ENCODE measurements around the gene TPSAB1.

The TPSAB1 gene

GRCh38 chr16:1199347-1200013 lies 41.0 kb upstream of the TPSAB1 start:
- no peak for TF ChIP-seq SNAI2 (CRISPR knock-in tag; IDR thresholded peaks at IDR 0.05)
- no peak for TF ChIP-seq CREB5 (CRISPR knock-in tag; IDR thresholded peaks at IDR 0.05; ENCODE audit: low read depth)
- no peak for TF ChIP-seq ZNF565 (CRISPR knock-in tag; conservative IDR thresholded peaks at IDR 0.05; ENCODE audit: low read depth)
- no peak for TF ChIP-seq CSDC2 (CRISPR knock-in tag; IDR thresholded peaks at IDR 0.05)
- no peak for TF ChIP-seq TOX (CRISPR knock-in tag; IDR thresholded peaks at IDR 0.05; ENCODE audit: borderline replicate concordance)
- no peak for TF ChIP-seq BACH2 (CRISPR knock-in tag; IDR thresholded peaks at IDR 0.05; ENCODE audit: borderline replicate concordance)
- no peak for TF ChIP-seq CSRNP3 (CRISPR knock-in tag; IDR thresholded peaks at IDR 0.05)
- TF ChIP-seq ISL1 (CRISPR knock-in tag; IDR thresholded peaks at IDR 0.05) = no peak
- TF ChIP-seq ESRRG (CRISPR knock-in tag; IDR thresholded peaks at IDR 0.05) = no peak
- TF ChIP-seq POU6F1 (CRISPR knock-in tag; IDR thresholded peaks at IDR 0.05; ENCODE audit: borderline replicate concordance, low read depth) = no peak
- TF ChIP-seq OSR1 (CRISPR knock-in tag; IDR thresholded peaks at IDR 0.05) = no peak
- no peak for TF ChIP-seq ZNF8 (CRISPR knock-in tag; IDR thresholded peaks at IDR 0.05)
- TF ChIP-seq ZFP30 (CRISPR knock-in tag; IDR thresholded peaks at IDR 0.05) = no peak
- no peak for TF ChIP-seq PATZ1 (CRISPR knock-in tag; IDR thresholded peaks at IDR 0.05; ENCODE audit: borderline replicate concordance)
- no peak for TF ChIP-seq ZNF70 (CRISPR knock-in tag; IDR thresholded peaks at IDR 0.05)
- TF ChIP-seq ARNTL (CRISPR knock-in tag; IDR thresholded peaks at IDR 0.05; ENCODE audit: borderline replicate concordance, low read depth) = no peak
- TF ChIP-seq ZFP3 (CRISPR knock-in tag; IDR thresholded peaks at IDR 0.05) = no peak
- no peak for TF ChIP-seq ZC3H10 (CRISPR knock-in tag; IDR thresholded peaks at IDR 0.05)
- no peak for TF ChIP-seq TCF4 (CRISPR knock-in tag; IDR thresholded peaks at IDR 0.05; ENCODE audit: borderline replicate concordance)
- no peak for ATAC-seq

GRCh38 chr16:1200014-1200627 lies 40.4 kb upstream of the TPSAB1 start:
- no peak for ATAC-seq

GRCh38 chr16:1201444-1201843 lies 39.1 kb upstream of the TPSAB1 start:
- no peak for ATAC-seq
- no peak for TF ChIP-seq ESRRG (CRISPR knock-in tag; IDR thresholded peaks at IDR 0.05)
- TF ChIP-seq ZNF70 (CRISPR knock-in tag; IDR thresholded peaks at IDR 0.05) = no peak
- no peak for TF ChIP-seq ZNF8 (CRISPR knock-in tag; IDR thresholded peaks at IDR 0.05)
- TF ChIP-seq ZFP30 (CRISPR knock-in tag; IDR thresholded peaks at IDR 0.05) = no peak
- no peak for TF ChIP-seq ZFP3 (CRISPR knock-in tag; IDR thresholded peaks at IDR 0.05)
- no peak for TF ChIP-seq ZNF565 (CRISPR knock-in tag; conservative IDR thresholded peaks at IDR 0.05; ENCODE audit: low read depth)
- TF ChIP-seq BACH2 (CRISPR knock-in tag; IDR thresholded peaks at IDR 0.05; ENCODE audit: borderline replicate concordance) = no peak
- TF ChIP-seq TSHZ2 (CRISPR knock-in tag; IDR thresholded peaks at IDR 0.05) = no peak
- TF ChIP-seq ISL1 (CRISPR knock-in tag; IDR thresholded peaks at IDR 0.05) = no peak
- no peak for TF ChIP-seq ZC3H10 (CRISPR knock-in tag; IDR thresholded peaks at IDR 0.05)
- no peak for TF ChIP-seq ARNTL (CRISPR knock-in tag; IDR thresholded peaks at IDR 0.05; ENCODE audit: borderline replicate concordance, low read depth)
- no peak for TF ChIP-seq POU6F1 (CRISPR knock-in tag; IDR thresholded peaks at IDR 0.05; ENCODE audit: borderline replicate concordance, low read depth)
- no peak for TF ChIP-seq SNAI2 (CRISPR knock-in tag; IDR thresholded peaks at IDR 0.05)

More at GRCh38 chr16:1200014-1200627, 40.4 kb upstream of the TPSAB1 start:
- TF ChIP-seq CSRNP3 (CRISPR knock-in tag; IDR thresholded peaks at IDR 0.05) (no peak), ZC3H10 (CRISPR knock-in tag; IDR thresholded peaks at IDR 0.05) (no peak), GLIS3 (CRISPR knock-in tag; IDR thresholded peaks at IDR 0.05) (no peak), TOX (CRISPR knock-in tag; IDR thresholded peaks at IDR 0.05; ENCODE audit: borderline replicate concordance) (no peak), RARB (CRISPR knock-in tag; IDR thresholded peaks at IDR 0.05) (no peak)

Data from SK-N-SH treated with all-trans-retinoic acid at 6 μM for 48 hours (cell line).